ENCODE results near the gene GFRA1.

The GFRA1 gene

DNA sequence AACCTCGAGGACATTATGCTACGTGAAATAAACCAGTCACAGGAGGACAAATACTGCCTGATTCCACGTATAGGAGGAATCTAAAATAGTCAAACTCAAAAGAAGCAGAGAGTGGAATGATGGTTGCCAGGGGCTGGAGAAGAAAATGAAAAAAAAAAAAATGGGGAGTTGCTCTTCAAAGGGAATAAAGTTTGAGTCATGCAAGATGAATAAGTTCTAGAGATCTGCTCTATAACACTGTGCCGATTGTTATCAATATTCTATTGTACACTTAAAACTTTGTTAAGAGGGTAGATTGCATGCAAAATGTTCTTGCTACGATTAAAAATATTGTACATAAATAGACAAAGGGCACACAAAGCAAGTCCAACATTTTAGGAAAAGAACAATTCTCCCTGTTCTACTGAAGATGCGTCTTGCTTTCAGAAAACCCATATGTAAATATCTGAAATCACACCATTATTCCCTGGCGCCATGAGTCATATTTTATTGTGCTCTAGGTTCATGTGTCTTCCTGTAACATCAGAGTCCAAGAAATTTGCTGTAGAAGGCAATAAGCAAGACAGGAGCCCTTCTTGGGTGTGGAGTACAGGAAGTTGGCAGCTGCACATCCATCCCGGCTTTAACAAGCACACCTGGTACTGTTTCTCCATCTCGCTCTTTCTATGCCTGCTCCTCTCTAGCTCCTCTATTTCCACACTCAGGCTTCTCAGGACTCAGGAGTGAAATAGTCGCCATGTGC, 145.9 kb downstream of the GFRA1 start:
- DNase-seq (ENCODE audit: low spot score), result no peak

DNA sequence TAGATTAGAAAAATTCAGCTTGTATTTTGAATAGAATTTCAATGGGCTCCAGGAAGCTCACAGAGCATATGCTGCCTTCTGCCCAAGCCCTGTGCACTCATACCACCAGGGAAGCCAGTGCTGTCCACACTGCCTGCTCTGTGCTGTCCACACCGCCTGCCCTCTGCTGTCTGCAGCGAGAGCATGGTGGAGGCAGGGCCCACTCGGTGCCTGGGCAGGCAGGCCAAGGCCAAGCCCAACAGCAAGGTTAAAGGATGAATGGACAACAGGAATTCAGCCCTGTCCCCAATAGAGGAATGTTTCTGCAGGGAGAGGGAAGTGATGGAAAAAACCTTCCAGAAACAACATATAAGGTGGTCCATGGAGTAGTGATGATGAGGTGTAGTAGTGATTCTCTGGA, 146.8 kb downstream of the GFRA1 start:
- no peak for DNase-seq (ENCODE audit: low spot score)

DNA sequence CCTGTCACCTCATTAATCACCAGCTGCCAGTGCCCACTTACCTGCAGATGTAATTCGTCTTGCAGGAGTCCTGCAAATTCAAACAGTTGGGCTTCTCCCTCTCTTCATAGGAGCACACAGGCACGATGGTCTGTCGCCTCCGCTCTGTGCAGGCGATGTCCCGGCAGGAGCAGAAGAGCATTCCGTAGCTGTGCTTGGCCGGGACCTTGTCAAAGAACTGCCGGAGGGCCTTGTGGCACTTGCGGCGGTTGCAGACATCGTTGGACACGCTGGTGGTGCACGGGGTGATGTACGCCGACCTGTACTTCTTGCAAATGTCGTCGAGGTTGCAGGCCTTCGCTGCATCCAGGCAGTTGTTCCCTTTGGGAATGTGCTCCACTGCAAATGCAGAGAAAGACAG, 147.8 kb downstream of the GFRA1 start:
- no peak for DNase-seq (ENCODE audit: low spot score)

DNA sequence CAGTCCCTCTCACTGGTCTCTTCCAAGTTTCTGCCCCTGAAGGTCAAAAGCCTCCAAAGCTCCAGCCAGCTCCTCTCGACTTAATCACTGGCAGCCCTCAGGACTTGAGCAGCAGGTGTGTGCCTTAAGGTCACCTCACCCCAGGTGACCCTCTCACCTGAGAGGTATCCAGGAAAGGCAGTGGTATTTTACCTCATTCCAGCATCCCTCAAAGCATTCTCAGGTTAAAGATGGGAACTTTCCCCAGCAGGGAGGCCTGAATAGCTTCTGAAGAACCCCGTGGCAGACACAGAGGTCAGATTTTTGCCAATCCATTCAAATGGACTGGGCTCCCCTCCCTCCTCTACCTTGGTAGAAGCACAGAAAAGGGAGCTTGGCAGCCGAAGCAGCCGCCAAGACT, 148.2 kb downstream of the GFRA1 start:
- DNase-seq (ENCODE audit: low spot score), result no peak

DNA sequence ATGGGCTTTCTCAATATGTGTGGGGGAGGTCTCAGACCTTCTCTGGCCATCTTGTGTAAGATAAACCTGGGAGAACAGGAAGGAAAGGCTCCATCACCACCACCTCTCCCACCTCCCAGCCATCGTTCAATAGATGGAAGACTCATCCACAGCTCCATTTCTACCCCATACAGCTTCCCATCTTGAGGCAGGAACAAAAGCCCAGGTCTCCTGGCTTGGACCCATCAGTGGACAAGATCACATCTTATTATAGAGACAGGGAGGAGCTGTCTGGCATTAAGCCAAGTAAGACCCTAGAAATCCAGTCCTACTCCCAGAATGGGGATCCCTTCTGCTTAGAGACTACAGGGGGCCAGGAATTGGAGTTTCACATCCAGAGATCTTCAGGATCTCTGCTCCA, 150.3 kb downstream of the GFRA1 start:
- no peak for DNase-seq (ENCODE audit: low spot score)

DNA sequence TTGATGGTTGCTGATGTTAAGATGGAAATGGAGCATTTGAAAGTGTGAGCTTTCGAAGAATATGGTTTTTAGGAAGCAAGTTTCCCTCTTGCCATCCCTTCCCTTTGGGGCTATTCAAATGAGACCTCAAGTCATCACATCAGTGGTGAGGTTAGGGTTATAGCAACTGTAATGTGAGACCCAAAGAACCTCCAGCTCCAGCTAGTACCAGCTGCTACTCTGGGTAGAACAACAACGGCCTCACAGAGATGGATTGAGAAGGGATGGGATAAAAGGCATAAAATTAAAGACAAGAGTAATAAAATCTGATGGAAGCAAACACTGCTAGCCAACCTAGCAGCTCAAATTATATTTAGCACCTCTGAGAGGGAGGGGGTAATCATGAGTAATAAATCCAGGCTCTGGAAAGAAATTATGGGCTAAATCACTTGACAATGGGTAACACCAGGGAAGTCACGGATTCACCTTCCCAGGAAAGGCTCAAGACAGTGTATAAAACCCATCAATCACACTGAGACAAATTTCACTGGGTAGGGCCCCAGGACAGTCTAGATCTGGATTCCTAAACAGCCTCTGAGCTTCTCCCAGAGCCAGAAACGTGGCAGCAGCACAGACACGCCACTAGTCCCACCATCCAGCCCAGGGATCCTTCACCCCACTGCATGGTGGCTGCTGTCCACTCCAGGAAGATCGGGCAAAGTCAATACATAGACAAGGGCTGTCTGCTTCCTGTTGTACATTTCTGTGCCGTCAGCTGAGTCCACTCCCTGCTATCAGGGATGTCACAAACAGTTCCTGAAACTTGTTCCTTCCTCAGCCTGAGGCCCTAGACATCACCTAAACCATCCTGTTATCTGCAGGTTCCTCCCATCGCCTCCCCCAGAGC, 151.1 kb downstream of the GFRA1 start:
- DNase-seq (ENCODE audit: low spot score), result no peak

DNA sequence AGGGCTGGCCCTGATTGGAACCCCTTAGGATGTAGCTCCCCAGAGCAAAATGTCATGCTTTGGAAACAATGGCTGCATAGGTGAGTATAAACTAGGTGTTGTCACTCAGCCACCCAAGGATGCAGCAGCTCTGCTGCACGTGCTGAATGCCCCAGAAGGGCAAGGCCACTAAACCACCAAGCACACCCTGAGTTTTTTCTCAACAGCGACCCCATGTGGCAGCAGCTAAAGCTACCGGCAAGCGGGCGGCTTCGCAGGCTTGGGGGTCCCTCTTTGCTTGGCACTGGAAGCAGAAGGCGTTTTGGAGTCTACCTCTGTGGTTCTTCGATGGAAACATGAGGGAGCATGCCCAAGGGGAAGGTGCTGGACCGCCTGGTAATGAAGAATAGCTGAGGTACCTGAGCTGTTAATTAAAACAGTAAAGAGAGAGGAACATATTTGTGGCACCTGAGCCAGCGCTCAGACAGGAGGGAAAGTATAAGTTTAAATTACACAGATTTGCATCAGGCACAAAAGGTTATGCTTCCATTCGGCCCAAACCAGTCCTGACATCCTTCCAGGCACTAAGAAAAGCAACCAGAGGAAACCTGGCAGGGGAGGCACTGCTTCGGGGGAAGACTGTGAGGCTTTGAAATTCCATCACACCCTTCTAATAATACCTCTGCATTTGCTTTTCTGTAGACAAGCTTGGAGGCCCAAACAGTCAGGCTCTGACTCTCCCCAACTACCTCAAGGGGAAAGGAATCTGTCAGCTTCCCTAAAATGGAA, 152.1 kb downstream of the GFRA1 start:
- DNase-seq (ENCODE audit: low spot score), result no peak

DNA sequence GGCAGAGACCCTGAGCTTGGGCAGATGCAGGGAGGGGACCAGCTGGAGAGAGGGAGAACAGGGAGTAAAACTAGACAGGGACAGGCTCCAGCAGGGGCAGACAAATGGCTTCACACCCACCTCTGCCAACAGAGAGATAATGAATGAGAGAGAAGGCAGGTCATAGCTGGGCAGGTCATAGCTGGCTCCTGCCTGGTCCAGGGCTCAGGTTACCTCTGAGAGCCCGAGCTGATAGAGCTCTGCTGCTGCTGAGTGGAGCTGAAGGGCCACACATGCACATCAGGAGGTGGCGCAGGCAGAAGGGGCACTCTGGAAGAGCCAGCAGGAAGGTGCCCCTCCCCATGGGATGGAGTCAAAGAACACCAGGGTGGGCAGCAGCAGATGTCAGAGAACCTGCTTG, 154.2 kb downstream of the GFRA1 start:
- DNase-seq (ENCODE audit: low spot score), result no peak

DNA sequence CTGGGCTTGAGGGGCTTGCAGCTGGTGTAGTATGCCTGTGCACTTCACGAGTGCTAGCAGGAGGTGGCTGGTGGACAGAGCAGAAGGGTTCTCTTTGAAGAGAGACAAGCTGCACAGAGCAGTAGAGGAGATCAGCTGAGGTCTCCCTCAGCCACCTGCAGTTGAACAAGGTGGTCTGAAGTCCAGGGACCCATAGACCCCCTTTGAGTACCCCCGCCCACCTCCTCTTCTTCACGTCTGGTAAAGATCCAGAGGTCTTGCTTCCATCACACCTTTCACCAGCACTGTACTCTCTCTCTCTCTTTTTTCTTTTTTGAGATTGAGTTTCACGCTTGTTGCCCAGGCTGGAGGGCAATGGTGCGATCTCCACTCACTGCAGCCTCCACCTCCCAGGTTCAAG, 157.2 kb downstream of the GFRA1 start:
- DNase-seq (ENCODE audit: low spot score), result no peak

DNA sequence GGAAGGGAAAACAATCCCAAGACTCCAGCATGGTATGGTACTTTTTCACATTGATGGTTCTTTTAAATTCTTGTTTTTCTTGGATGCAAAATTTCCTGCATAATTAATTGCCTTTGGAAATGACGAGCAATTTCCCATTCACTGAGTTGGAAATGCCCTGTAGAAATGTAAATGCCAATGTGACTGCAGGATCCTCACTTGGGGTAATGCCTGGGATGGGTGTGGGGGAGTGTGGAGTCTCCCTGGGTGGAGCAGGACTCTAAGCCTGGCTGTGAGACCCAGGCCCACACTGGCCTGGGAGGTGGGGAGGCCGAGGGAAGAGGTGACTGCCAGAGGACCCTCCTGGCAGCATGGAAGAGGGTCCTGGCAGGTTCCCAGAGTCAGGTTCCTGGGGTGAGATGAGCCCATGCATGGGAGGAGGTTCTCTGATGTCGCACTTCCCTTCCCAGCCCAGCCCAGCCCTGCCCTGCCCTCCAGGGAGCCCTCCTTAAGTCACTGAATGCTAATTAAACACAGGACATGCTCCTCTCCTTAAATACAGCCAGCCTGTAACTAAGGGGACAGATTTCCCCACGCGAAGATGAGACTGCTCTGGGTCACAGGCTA, 157.9 kb downstream of the GFRA1 start:
- DNase-seq (ENCODE audit: low spot score), result no peak

DNA sequence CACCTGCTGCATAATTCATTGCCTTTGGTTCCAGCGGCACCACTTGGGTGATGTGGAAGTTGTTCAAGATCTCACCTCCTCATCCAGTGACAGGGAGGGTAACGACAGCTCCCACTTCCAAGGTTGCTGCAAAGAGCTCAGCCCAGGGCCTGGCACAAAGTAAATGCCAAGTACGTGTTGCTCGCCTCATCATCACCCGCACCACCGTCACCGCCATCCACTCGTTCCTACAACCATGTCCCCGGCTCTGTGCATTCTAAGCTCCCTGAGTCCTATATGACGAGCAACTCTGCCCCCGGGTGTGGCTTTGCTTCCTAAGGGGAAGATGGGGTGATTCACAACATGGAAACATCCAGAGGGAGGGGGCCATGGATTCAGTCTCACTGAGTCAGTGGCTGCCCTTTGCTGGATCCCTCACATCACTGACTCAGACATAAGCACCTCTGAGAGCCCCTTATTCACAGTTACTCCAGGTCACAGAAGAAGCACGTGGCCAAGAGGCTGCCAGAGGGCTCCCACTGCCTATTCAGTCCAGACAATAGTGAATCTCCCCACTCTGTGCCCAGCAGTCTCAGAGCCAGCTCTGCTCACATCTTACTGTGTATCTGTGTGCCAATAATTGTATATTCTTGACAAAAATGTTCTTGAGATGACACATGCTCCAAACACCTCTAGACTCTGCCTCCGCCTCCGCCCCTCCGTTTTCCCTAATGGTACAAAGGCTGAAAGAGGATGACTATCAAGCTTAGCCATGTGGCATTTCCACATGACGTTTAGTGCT, 159.1 kb downstream of the GFRA1 start:
- DNase-seq (ENCODE audit: low spot score), result peak; percentile 82

DNA sequence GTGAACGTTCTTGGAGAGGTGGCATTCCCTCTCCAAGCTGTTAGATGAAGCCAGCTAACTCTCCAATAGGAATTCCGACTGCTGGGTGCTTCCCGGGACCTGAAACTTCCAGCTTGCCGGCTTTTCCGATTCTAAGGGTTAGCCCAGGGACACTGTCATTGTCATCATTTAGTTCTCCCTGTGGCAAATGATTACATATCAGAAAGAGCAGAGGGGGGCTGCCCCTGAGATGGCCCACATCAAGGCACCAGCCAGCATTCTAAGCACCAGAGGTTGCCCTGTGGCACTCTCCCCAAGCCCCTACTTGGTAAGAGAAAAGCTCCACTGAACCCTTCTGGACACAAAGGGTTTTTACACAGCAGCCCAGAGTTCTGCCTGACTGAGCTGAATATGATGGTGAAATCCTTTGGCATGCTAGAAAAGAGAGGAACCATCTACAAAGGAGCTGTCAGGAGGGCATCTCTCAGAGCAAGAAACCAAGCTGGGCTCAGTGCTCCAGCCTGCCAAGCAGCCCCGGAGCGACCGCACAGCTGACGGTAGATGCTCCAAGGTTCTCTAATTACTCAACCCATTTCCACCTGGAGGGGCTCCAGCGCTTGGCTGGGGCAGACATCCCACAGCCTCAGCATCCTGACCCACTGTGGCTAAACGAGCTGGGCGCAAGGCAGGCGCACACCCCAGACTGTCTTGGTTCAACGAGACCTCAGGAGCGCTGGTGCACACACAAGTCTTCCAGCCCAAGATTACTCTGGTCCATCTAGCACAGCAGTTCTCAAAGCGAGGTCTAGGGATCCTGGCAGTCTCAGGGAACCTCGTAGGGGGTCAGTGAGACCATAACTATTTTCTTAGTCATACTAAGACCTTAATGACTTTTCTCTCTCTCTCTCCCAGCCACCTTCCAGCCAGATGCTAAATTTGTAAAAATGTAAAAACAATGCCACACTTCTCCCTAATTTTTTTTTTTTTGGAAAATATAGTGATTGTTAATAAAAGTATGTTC, 160.5 kb downstream of the GFRA1 start:
- DNase-seq (ENCODE audit: low spot score), result no peak

DNA sequence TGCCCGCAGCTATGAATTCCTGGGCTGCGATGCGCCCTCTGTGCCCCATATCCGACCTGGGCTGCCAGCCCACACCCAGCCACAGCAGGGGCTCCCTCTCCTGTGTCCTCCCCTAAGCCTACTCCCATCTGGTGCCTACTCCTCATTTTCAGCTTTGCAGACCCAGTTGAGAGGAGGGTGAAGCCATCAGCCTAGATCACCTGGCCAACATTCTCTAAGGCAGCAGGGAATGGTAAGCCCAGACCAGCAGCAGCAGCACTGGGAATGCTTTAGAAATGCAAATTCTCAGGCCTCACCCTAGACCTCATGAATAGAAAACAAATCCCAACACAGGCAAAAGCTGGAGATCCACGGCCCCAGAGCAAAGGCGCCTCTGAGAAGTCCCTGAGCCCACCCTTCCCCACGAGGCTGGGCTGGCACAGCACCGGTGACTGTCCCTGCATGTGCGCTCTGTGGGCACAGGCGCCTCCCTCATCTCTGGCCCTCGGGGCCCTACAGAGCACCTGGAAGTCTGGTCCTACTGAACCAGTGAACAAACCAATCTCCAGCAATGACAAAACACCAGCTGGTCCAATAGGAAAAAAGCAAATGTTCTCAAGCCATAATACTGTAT, 161.4 kb downstream of the GFRA1 start:
- DNase-seq (ENCODE audit: low spot score), result no peak

DNA sequence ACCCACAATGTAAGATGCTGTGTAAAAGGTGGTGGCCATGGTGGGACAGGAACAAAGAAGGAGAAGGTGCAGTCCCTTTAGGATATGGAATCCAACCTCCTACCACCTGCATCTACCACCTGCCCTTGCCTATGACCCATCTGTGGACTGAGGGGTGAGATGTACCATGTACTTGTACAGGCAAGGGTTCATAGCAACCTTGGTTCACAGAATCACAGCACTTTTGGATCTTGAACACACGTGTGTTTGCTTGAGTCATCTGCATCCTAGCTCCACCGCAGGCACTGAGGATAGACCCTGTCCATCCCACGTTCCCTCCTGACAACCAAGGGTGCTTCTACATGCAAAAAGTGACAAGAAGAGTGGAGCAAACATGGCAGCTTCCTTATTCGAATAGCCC, 162.3 kb downstream of the GFRA1 start:
- no peak for DNase-seq (ENCODE audit: low spot score)

DNA sequence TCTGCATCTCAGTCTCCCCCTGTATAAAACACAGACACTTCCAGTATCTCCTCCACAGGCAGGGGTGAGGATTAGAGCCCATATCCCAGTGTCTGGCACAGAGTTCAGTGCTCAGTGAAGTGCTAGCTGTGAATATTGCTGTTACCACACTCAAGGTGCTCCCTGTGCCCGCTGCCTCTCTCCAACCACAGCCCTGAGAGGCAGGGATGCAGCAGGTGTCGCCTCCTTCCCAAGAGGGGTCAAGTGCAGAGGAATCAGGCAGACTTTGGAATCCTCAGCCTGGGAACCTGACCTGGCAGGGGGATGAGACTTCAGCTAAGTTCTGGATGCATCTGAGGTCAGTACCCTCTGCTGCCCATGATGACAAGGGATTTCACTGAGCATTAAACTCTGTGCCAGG, 163.1 kb downstream of the GFRA1 start:
- no peak for DNase-seq (ENCODE audit: low spot score)

DNA sequence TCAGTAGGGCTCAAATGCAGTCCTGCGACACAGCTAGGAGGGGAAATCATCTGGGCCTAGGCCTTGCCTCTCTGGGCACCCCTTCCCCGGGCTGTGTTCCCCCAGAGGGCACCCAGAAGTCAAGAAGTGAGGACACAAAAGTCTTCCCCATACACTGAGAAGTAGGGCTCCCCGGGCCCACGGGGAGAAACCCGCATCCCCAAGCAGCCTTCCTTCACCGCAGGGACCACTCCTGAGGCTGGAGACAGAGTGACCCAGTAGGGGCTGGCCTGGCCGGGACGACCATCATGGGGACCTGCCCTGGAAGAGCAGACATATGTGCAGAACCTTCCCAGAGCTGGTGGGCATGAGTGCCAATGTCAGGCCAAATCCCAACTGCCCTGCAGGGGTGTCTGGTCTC, 163.5 kb downstream of the GFRA1 start:
- no peak for DNase-seq (ENCODE audit: low spot score)

DNA sequence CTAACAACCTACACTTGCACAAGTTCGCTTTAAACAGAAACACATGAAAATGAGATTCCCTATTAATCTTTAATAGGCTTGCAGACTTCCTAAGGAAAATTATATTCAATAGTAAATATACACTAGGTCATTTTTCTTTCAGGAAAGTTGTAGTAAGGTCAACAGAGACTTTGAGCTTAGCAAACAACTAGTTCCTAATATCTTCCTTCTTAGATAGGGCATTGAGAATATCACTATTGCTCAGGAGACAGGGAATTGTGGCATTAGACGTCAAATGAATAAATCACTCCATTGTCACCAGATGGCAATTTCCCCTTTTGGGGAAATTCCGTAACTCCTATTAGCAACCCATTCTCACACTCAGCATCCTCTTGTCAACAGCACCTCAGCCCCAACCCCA, 164.9 kb downstream of the GFRA1 start:
- DNase-seq (ENCODE audit: low spot score), result no peak

DNA sequence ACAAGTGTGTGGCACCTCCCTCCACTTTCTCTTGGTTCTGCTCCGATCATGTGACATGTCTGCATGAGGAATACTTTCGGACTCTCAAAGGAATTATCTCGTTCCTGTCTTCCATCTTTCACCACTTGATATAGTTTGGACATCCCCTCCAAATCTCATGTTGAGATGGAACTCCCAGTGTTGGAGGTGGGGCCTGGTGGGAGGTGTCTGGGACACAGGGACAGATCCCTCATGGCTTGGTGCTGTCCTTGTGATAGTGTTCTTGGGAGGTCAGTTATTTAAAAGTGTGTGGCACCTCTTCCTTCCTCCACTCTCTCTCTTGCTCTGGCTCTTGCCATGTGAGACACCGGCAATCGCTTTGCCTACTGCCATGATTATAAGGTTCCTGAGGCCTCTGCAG, 166.4 kb downstream of the GFRA1 start:
- DNase-seq (ENCODE audit: low spot score), result no peak

DNA sequence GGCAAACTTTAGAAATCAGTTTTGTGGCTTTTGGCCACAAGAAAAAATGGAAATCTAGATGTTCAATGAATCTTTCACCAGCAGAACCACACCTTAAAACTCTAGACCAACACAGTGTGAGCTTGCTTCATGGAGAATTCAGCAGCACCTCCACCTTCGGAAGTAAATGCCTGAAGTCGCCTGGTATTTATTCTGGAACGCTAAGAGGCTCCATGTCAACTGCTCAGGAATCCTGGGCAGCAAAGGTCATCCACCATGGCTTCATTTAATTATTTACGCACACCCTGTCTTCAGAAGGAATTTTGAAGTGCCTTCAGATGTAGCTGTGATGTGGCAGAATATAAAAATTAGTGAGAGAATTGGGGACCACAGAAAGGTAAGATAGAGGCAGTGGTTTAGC, 167.7 kb downstream of the GFRA1 start:
- no peak for DNase-seq (ENCODE audit: low spot score)

Data from GM03348 (cell line).